LNCAP (cell line): ENCODE measurements around the gene MEGF11.

Experiments
- TF ChIP-seq, protein P1 (sequence below): fragments of 450-650 bp; IDR thresholded peaks from 2 replicates; pipeline ENCODE4 v1.5.1; 2017; ENCODE audit warnings: mild to moderate bottlenecking

MEGF11 gene

DNA sequence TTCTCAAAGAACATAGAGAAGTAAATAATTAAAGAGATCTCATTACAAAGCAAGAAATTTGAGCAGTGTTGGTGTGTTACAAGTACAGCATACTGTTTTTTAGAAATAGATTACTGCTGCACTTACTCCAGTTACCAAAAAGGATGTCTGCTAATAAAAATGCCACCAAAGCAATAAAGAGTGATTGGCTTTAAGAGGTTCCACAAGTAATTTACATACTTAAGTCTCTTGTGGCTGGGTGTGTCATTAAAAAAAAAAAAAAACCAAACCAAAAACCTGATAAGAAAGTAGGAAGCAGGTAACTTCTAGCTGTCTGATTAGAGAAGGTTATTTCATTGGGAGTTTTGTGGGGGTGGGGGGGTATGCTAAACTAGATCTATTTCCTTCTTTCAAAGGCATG lies 369.0 kb downstream of the MEGF11 start:
- TF ChIP-seq, protein P1, sequence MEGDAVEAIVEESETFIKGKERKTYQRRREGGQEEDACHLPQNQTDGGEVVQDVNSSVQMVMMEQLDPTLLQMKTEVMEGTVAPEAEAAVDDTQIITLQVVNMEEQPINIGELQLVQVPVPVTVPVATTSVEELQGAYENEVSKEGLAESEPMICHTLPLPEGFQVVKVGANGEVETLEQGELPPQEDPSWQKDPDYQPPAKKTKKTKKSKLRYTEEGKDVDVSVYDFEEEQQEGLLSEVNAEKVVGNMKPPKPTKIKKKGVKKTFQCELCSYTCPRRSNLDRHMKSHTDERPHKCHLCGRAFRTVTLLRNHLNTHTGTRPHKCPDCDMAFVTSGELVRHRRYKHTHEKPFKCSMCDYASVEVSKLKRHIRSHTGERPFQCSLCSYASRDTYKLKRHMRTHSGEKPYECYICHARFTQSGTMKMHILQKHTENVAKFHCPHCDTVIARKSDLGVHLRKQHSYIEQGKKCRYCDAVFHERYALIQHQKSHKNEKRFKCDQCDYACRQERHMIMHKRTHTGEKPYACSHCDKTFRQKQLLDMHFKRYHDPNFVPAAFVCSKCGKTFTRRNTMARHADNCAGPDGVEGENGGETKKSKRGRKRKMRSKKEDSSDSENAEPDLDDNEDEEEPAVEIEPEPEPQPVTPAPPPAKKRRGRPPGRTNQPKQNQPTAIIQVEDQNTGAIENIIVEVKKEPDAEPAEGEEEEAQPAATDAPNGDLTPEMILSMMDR = no peak

DNA sequence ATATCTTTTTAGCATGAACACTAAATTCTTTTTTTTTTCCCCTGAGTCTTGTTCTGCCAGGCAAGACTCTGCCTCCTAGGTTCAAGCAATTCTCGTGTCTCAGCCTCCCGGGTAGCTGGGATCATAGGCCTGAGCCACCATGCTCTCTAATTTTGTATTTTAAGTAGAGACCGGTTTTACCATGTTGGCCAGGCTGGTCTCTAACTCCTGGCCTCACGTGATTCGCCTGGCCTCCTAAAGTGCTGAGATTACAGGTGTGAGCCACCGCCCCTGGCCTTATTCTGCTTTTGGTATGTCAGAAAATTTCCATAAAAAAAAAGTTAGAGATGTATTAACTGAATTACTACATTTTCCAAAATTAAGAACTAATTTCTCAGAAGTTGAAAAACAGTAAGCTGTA lies 370.0 kb downstream of the MEGF11 start:
- TF ChIP-seq, protein P1 = no peak

DNA sequence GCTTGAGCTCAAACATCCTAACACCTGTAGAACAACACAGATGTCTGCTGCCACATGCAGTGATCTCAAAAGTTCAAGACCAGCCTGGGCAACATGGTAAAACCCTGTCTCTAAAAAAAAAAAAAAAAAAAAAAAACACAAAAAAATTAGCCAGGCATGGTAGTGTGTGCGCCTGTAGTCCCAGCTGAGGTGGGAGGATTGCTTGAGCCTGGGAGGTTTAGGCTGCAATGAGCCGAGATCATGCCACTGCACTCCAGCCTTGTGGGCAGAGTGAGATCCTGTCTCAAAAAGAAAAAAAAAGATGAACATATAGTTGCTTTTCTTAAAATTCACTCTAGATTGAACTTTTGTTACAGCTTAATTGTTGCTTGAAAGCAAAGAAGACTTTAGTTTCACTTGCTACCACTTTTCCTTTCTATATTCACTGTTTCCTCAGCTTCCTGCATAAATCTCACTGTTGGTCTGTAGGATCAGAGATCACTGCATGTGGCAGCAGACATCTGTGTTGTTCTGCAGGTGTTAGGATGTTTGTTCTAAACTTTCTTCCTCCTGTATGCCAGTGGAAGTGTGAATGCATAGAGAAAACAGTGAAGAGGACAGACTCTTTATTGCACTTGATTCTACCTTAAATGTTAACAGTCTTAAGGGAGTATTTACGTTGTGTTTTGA lies 371.6 kb downstream of the MEGF11 start:
- TF ChIP-seq, protein P1 = no peak

DNA sequence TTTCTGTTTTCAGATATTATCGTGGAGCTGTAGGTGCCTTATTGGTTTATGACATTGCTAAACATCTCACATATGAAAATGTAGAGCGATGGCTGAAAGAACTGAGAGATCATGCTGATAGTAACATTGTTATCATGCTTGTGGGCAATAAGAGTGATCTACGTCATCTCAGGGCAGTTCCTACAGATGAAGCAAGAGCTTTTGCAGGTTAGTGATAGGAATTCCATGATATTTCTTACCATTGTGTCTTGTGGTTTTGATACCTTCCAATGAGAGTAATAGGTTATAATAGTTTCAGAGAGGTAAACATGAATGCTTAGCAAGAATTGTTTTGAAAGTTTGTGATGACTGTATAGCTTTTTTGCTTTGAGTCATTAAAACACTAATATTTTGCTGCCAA lies 375.8 kb downstream of the MEGF11 start:
- TF ChIP-seq, protein P1 = no peak

DNA sequence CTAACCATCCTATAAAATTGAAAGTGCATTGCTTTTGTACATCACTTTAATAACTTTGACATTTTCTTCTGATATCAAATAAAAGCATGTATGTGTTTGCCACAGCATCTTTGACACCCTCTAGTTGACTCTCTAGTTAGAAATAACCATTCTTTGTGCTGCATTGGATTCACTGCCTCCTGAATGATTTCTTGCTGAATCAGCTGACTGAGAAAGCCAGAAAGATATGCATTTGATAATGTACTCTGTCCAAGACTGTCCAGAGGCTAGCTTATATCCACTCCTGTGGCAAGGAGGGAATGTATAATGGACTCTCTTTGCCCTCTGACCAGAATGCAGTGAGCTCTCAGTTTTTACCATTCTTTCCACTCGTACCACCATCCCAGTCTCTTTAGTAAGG lies 378.1 kb downstream of the MEGF11 start:
- TF ChIP-seq, protein P1 = no peak

DNA sequence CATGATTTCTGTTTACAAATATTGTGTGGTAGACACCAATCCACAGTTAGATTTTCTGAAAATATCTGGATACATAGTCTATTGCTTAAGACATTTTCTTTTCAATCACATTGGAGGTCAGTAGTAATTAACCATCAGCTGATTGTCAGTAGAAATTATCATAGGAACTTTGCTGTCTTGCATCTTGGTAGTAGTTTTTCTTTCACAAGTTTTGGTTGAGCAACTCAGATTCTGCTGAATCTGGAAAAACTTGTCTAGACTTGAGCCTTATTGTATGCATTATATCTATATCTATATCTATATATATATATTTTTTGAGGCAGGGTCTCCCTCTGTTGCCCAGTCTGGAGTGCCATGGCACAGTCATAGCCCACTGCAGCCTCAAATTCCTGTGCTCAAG lies 380.3 kb downstream of the MEGF11 start:
- TF ChIP-seq, protein P1 = no peak

DNA sequence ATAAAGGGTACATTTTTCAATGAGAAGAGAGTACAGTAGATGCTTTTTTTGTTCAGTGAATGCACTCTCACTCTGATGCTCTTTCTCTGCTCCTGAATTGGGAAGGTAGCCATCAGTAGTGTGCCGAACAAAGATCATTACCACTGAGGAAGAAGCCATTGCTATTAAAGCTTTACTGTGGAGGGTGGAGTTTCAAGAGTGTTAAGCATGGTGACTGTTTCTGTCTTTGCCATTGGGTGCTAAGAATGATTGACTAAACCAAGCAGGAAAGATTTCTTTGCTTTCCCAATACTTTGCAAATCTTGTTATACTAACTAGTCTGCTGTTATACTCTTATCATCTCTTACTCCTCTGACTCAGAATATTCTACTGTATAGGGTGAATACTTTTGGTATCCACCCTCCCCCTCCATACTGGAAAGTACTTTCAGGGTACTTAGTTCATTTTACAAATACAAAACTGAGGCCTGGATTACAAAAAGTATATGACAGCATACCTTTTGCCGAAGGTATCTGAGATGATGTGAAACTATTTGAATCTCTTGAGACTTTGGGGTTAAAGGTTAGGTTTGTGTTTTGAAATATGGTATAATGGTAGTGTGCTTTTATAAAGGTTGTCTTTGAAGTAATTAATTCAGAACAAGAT lies 382.5 kb downstream of the MEGF11 start:
- TF ChIP-seq, protein P1 = no peak
